HG03097 (cell line): Measurements from ENCODE around the gene TKT.
A peak's percentile ranks its signal among the peaks of the same experiment; 100 is the strongest.

ENCODE experiments used
- ATAC-seq: cut with Tn5 transposase; IDR thresholded peaks from one replicate; pipeline ENCODE4 v1.9.1; 2021; ENCODE audit not compliant: unreplicated experiment, low FRiP score

Gene TKT

DNA sequence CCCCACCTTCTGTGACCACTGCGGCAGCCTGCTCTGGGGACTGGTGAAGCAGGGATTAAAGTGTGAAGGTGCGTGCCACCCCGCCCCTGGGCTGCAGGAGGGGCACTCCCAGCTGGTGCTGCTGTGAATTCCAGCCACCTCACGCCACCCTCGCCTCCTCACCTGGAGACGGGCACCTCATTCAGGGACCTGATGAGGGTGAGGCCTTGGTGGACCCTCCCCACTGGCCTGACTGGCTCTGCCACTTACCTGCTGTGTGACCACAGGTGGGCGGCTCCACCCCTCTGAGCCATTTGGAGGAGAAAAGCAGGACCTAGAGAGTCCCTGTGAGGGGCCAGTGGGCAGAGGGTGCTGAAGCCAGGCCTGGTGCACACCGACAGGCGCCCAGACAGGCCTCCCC, 72.3 kb downstream of the TKT start:
- no peak for ATAC-seq

DNA sequence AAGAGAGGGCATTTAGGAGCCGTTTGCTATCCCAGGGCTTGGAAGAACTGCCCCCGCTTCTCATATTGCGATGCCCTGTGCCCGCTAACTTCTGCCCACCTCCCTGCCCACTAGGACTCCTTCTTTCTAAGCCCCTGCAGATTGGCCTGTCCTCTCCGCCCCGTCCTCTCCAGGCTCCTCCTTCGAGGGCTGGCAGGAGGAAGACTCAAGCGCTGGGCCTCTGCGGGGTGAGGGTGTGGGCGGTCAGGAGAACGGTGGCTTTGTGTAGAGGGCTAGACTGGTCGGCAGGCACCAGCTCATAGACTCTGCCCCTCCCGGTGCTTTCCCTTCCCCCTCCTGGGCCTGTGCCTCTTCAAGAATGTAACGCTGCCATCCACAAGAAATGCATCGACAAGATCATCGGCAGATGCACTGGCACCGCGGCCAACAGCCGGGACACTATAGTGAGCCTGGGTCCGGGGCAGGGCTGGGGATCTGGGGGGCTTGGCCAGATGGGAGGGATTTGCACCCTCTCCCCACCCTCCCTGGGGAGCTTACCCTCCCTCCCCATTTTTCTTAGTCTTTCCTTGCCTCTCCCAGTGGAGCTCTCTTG, 73.0 kb downstream of the TKT start:
- no peak for ATAC-seq

DNA sequence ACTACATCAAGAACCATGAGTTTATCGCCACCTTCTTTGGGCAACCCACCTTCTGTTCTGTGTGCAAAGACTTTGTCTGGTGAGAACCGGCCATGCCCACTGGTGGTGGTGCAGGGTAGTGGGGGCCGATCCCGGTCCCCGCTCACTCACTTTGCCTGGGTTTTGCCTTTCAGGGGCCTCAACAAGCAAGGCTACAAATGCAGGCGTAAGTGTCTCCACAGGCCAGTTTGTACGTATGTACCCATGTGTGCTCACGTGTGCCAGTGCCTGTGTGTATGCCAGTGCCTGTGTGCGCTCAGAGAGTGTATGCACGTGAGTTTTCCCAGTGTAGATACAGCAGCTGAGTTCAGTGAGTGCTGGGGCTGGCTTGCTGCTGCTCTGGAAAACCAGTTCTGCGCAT, 74.3 kb downstream of the TKT start:
- ATAC-seq = no peak

DNA sequence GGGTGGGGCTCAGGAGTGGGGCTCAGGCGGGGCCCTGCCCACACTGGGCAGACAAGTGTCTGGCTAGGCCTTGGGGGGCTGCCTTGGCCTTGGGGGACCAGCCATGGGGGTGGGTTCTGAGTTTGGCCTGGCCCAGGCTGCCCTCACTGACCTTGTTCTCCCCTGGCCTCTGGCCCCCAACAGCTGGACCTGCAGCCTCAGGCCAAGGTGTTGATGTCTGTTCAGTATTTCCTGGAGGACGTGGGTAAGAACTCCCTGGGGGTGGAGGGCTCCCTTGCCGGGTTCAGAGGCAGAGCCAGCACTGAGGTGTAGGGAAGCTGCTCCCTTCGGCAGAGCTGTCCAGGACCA, 74.8 kb downstream of the TKT start:
- ATAC-seq = no peak

DNA sequence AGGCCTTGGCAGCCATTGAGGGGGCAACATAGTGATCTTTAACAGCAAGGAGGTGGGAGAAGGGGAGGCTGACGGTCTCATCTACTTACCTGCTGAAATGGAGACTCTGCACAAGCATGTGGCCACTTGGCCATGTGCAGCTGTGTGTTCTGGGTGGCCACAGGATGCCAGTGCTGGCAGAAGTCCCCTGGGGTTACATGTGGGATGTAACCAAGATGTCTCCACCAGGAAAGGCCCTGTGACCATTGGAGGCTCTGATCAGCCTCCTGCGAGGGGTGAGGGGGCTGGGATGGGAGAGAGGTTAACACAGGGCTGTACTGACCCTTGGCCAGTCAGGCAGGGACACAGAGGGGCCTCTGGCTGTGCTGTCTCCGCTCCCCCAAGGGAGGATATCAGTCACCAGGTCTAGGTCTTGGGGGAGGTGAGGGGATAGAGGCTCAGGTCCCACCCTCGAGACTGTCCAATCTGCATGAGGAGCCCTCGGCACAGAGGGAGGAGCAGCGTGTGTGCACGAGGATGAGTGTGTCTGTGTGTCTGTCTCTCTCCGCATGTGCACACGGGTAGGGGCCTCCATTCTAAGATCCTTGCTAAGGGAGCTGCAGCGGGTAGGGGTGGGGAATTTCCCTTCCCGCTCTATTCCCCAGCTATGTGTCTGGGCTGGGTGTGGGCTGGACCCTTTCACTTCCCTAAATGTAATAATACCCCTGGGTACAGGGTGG, 75.4 kb downstream of the TKT start:
- ATAC-seq = peak; percentile 75

DNA sequence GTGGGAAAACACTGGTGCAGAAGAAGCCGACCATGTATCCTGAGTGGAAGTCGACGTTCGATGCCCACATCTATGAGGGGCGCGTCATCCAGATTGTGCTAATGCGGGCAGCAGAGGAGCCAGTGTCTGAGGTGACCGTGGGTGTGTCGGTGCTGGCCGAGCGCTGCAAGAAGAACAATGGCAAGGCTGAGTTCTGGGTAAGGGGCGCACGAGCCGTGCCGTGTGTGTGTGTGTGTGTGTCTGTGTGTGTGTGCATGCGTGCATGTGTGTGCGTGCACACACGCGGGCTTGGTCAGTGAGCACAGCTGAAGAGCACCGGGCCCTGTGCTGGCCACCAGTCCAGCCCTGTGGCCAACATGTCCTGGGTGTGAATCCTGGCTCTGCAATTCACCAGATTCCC, 76.2 kb downstream of the TKT start:
- ATAC-seq = no peak

DNA sequence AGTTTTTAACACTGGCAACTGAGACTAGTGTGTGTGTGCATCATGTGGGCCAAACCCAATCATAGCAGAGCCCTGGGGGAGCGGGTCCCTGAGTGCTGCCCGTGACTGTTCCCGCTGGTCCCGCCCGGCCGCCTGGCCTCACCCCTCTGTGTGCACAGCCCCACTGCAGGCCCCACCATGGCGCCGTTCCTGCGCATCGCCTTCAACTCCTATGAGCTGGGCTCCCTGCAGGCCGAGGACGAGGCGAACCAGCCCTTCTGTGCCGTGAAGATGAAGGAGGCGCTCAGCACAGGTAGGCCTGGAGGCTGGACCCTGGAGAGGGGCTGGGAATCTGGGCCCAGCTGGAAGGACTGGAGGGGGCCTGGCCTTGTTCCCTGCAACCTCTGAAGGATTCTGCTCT, 77.6 kb downstream of the TKT start:
- no peak for ATAC-seq

DNA sequence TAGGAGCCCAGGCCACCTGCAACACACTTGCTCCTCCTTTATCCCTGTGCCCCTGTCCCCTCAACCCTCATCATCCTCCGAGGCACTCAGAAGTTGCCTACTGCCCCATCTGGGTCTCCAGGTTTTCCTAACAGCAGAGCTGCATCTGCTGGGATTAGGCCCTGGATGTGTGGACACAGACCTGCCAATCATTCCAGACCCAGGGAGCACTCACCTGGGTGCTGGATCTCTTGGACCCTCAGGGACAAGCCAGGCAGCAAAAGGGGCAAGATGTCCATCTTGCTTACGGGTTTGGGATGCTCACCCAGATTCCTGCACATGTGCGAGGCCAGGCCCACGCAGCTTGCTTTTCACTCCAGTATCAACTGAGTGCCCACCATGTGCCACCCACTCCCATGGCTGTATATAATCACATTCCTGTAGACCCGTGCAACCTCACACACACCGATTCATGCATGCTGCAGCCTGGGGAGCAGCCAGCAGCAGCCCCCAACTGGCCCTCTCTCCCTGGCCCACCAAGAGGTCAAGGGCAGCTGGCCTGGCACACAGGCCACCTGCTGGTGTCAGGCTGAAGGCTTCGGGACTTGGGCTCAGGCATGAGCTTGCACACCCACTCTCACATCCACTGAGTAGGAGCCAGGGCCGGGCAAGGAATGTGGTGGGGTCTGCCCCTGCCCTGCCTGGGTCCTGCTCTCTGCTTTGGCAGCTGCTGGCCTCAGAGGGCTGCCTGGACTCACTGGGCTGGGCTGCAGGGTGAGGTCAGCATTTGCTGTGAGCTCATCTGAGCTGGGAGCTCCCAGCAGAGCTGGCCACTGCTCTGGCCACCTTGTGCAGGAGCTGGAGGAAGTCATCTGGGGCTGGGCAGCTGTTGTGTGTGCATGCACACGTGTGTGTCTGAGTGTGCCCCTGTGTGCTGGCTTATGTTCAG, 79.9 kb downstream of the TKT start:
- ATAC-seq = no peak
